Measurements from ENCODE around the gene CDX1.

Gene CDX1

GRCh38 chr5:150190987-150191386 lies 24.4 kb downstream of the CDX1 start:
- no peak for TF ChIP-seq POLR2AphosphoS5 (IDR thresholded peaks at IDR 0.05; ENCODE audit: low read depth, low read length)
- TF ChIP-seq POU2F2 (IDR thresholded peaks at IDR 0.05; ENCODE audit: low read depth, low read length) = no peak
- TF ChIP-seq SPI1 (IDR thresholded peaks at IDR 0.05; ENCODE audit: low read depth, low read length) = no peak
- TF ChIP-seq POLR2A (IDR thresholded peaks at IDR 0.05; ENCODE audit: low read depth, low read length) = no peak
- TF ChIP-seq TAF1 (IDR thresholded peaks at IDR 0.05; ENCODE audit: low read depth, low read length) = no peak
- no peak for TF ChIP-seq PAX5 (IDR thresholded peaks at IDR 0.05; ENCODE audit: insufficient read depth, low read length, severe bottlenecking)
- DNase-seq (ENCODE audit: insufficient read length, low spot score) (no peak), FAIRE-seq (no peak)

- no peak for TF ChIP-seq PAX5 (IDR thresholded peaks at IDR 0.05; ENCODE audit: insufficient read depth, low read length, severe bottlenecking)
- FAIRE-seq = no peak
Observed at GRCh38 chr5:150192462-150192861, 25.9 kb downstream of the CDX1 start.

GRCh38 chr5:150195736-150196485 lies 29.3 kb downstream of the CDX1 start:
- TF ChIP-seq SPI1 (IDR thresholded peaks at IDR 0.05; ENCODE audit: low read depth, low read length) = no peak
- no peak for TF ChIP-seq POU2F2 (IDR thresholded peaks at IDR 0.05; ENCODE audit: low read depth, low read length)
- no peak for TF ChIP-seq POLR2A (IDR thresholded peaks at IDR 0.05; ENCODE audit: low read depth, low read length)
- no peak for TF ChIP-seq TAF1 (IDR thresholded peaks at IDR 0.05; ENCODE audit: low read depth, low read length)
- TF ChIP-seq POLR2AphosphoS5 (IDR thresholded peaks at IDR 0.05; ENCODE audit: low read depth, low read length) = no peak
- no peak for TF ChIP-seq PAX5 (IDR thresholded peaks at IDR 0.05; ENCODE audit: insufficient read depth, low read length, severe bottlenecking)
- no peak for DNase-seq (ENCODE audit: insufficient read length, low spot score)
- FAIRE-seq = no peak

More at GRCh38 chr5:150192462-150192861, 25.9 kb downstream of the CDX1 start:
- no peak for DNase-seq (ENCODE audit: insufficient read length, low spot score)

GRCh38 chr5:150196514-150196913 lies 29.9 kb downstream of the CDX1 start:
- FAIRE-seq = no peak
- DNase-seq (ENCODE audit: insufficient read length, low spot score) = no peak
- TF ChIP-seq POLR2A (IDR thresholded peaks at IDR 0.05; ENCODE audit: low read depth, low read length) (no peak), SPI1 (IDR thresholded peaks at IDR 0.05; ENCODE audit: low read depth, low read length) (no peak), POU2F2 (IDR thresholded peaks at IDR 0.05; ENCODE audit: low read depth, low read length) (no peak), PAX5 (IDR thresholded peaks at IDR 0.05; ENCODE audit: insufficient read depth, low read length, severe bottlenecking) (no peak), POLR2AphosphoS5 (IDR thresholded peaks at IDR 0.05; ENCODE audit: low read depth, low read length) (no peak), TAF1 (IDR thresholded peaks at IDR 0.05; ENCODE audit: low read depth, low read length) (no peak)

- TF ChIP-seq POU2F2 (IDR thresholded peaks at IDR 0.05; ENCODE audit: low read depth, low read length) (no peak), POLR2AphosphoS5 (IDR thresholded peaks at IDR 0.05; ENCODE audit: low read depth, low read length) (no peak), PAX5 (IDR thresholded peaks at IDR 0.05; ENCODE audit: insufficient read depth, low read length, severe bottlenecking) (no peak), TAF1 (IDR thresholded peaks at IDR 0.05; ENCODE audit: low read depth, low read length) (no peak), SPI1 (IDR thresholded peaks at IDR 0.05; ENCODE audit: low read depth, low read length) (no peak)
- no peak for DNase-seq (ENCODE audit: insufficient read length, low spot score)
- no peak for FAIRE-seq
Observed at GRCh38 chr5:150196986-150197385, 30.4 kb downstream of the CDX1 start.

GRCh38 chr5:150197476-150197875 lies 30.9 kb downstream of the CDX1 start:
- FAIRE-seq (no peak), DNase-seq (ENCODE audit: insufficient read length, low spot score) (no peak)
- TF ChIP-seq SPI1 (IDR thresholded peaks at IDR 0.05; ENCODE audit: low read depth, low read length) (no peak), PAX5 (IDR thresholded peaks at IDR 0.05; ENCODE audit: insufficient read depth, low read length, severe bottlenecking) (no peak), POU2F2 (IDR thresholded peaks at IDR 0.05; ENCODE audit: low read depth, low read length) (no peak)

- DNase-seq (ENCODE audit: insufficient read length, low spot score) (no peak), FAIRE-seq (no peak)
- TF ChIP-seq POLR2AphosphoS5 (IDR thresholded peaks at IDR 0.05; ENCODE audit: low read depth, low read length) (no peak), TAF1 (IDR thresholded peaks at IDR 0.05; ENCODE audit: low read depth, low read length) (no peak), POU2F2 (IDR thresholded peaks at IDR 0.05; ENCODE audit: low read depth, low read length) (no peak), SPI1 (IDR thresholded peaks at IDR 0.05; ENCODE audit: low read depth, low read length) (no peak), PAX5 (IDR thresholded peaks at IDR 0.05; ENCODE audit: insufficient read depth, low read length, severe bottlenecking) (no peak), POLR2A (IDR thresholded peaks at IDR 0.05; ENCODE audit: low read depth, low read length) (no peak)
Observed at GRCh38 chr5:150202501-150202900, 35.9 kb downstream of the CDX1 start.

- no peak for TF ChIP-seq TAF1 (IDR thresholded peaks at IDR 0.05; ENCODE audit: low read depth, low read length)
- TF ChIP-seq POU2F2 (IDR thresholded peaks at IDR 0.05; ENCODE audit: low read depth, low read length) = no peak
- no peak for TF ChIP-seq POLR2AphosphoS5 (IDR thresholded peaks at IDR 0.05; ENCODE audit: low read depth, low read length)
- no peak for TF ChIP-seq SPI1 (IDR thresholded peaks at IDR 0.05; ENCODE audit: low read depth, low read length)
- TF ChIP-seq POLR2A (IDR thresholded peaks at IDR 0.05; ENCODE audit: low read depth, low read length) = no peak
- no peak for TF ChIP-seq PAX5 (IDR thresholded peaks at IDR 0.05; ENCODE audit: insufficient read depth, low read length, severe bottlenecking)
- FAIRE-seq = no peak
Observed at GRCh38 chr5:150203832-150204589, 37.4 kb downstream of the CDX1 start.

GRCh38 chr5:150204590-150204960 lies 38.0 kb downstream of the CDX1 start:
- DNase-seq (ENCODE audit: insufficient read length, low spot score) (no peak), FAIRE-seq (no peak)
- no peak for TF ChIP-seq POU2F2 (IDR thresholded peaks at IDR 0.05; ENCODE audit: low read depth, low read length)
- no peak for TF ChIP-seq POLR2AphosphoS5 (IDR thresholded peaks at IDR 0.05; ENCODE audit: low read depth, low read length)
- TF ChIP-seq TAF1 (IDR thresholded peaks at IDR 0.05; ENCODE audit: low read depth, low read length) = no peak
- no peak for TF ChIP-seq POLR2A (IDR thresholded peaks at IDR 0.05; ENCODE audit: low read depth, low read length)
- no peak for TF ChIP-seq PAX5 (IDR thresholded peaks at IDR 0.05; ENCODE audit: insufficient read depth, low read length, severe bottlenecking)
- no peak for TF ChIP-seq SPI1 (IDR thresholded peaks at IDR 0.05; ENCODE audit: low read depth, low read length)

More at GRCh38 chr5:150203832-150204589, 37.4 kb downstream of the CDX1 start:
- no peak for DNase-seq (ENCODE audit: insufficient read length, low spot score)

All from GM12891 (cell line).